Mucosa of gallbladder (tissue), 1 donor: ENCODE measurements around the gene TNN. TPM values are rescaled to one million over a fixed set of nuclear protein-coding genes. Genes with fewer than 3 reads are reported as not detected.
"Not testable (repeated sequence)": the region's sequence is repeated elsewhere in the genome, so short reads cannot be mapped to it uniquely, and the experiment has no call there.

Experiments
- DNase-seq: peaks from one replicate; pipeline ENCODE4 v3.0.0-alpha.2; 2020; ENCODE audit warnings: low spot score
- total RNA-seq: library from RNA; stranded (reverse); gene quantifications from one replicate; pipeline ENCODE4 v1.2.1, GENCODE V29; 2021
- donor health status: DM: no; HTN: no; CAD: no.

TNN gene
- total RNA-seq, 1 donor from 2014 or later, result 3.6 TPM

GRCh38 chr1:175108331-175108820, 40.7 kb downstream of the TNN start:
- DNase-seq, result not testable (repeated sequence)

GRCh38 chr1:175114996-175115395, 47.4 kb downstream of the TNN start:
- DNase-seq, result no peak

GRCh38 chr1:175116210-175116798, 48.7 kb downstream of the TNN start:
- no peak for DNase-seq

GRCh38 chr1:175116903-175117302, 49.3 kb downstream of the TNN start:
- DNase-seq, result no peak

- DNase-seq, result no peak
Measured at GRCh38 chr1:175118375-175119367, 51.0 kb downstream of the TNN start.

- DNase-seq, result no peak
Measured at GRCh38 chr1:175120511-175120910, 52.9 kb downstream of the TNN start.

GRCh38 chr1:175124861-175125260, 57.2 kb downstream of the TNN start:
- no peak for DNase-seq

GRCh38 chr1:175126347-175126746, 58.7 kb downstream of the TNN start:
- no peak for DNase-seq

GRCh38 chr1:175127565-175127964, 59.9 kb downstream of the TNN start:
- DNase-seq, result no peak

- no peak for DNase-seq
Measured at GRCh38 chr1:175128523-175128922, 60.9 kb downstream of the TNN start.

GRCh38 chr1:175129182-175129581, 61.5 kb downstream of the TNN start:
- peak; percentile 54 for DNase-seq

GRCh38 chr1:175129644-175129996, 62.0 kb downstream of the TNN start:
- DNase-seq, result no peak

- DNase-seq, result no peak
Measured at GRCh38 chr1:175129997-175130648, 62.5 kb downstream of the TNN start.

- no peak for DNase-seq
Measured at GRCh38 chr1:175130649-175131045, 63.0 kb downstream of the TNN start.

- DNase-seq, result no peak
Measured at GRCh38 chr1:175131095-175131494, 63.5 kb downstream of the TNN start.

- DNase-seq, result no peak
Measured at GRCh38 chr1:175132436-175132835, 64.8 kb downstream of the TNN start.

- DNase-seq, result no peak
Measured at GRCh38 chr1:175133673-175134435, 66.2 kb downstream of the TNN start.

GRCh38 chr1:175134500-175134899, 66.9 kb downstream of the TNN start:
- no peak for DNase-seq

GRCh38 chr1:175136246-175136645, 68.6 kb downstream of the TNN start:
- DNase-seq, result no peak

GRCh38 chr1:175137369-175137768, 69.7 kb downstream of the TNN start:
- no peak for DNase-seq

GRCh38 chr1:175138579-175138978, 70.9 kb downstream of the TNN start:
- no peak for DNase-seq
